Tibial nerve (tissue), 4 donors: ENCODE measurements around the gene ST14.

Source experiments
- EP300 ChIP-seq, 2 donors: sonication (generic); formaldehyde crosslinking; IDR thresholded peaks; one replicate each; pipeline ENCODE4 v1.6.1; 2017; ENCODE audit warnings: antibody characterized with exemption in 2 of 2, mild to moderate bottlenecking in 1 of 2
- POLR2A ChIP-seq, 2 donors: fragments of 450-650 bp; IDR thresholded peaks; one replicate each; pipeline ENCODE4 v1.6.1; 2017; ENCODE audit warnings: antibody characterized with exemption in 2 of 2, mild to moderate bottlenecking in 2 of 2, moderate library complexity in 2 of 2
- TF ChIP-seq, protein P1 (sequence below), 5 experiments: fragments of 200-600 bp in 3 of 5; fragments of 450-650 bp in 2 of 5; sonication (generic) in 3 of 5; IDR thresholded peaks; one replicate each; pipeline ENCODE4 v1.5.1; 2016 to 2019; ENCODE audit warnings: antibody characterized with exemption in 5 of 5, mild to moderate bottlenecking in 3 of 5, moderate library complexity in 2 of 5

DNA sequence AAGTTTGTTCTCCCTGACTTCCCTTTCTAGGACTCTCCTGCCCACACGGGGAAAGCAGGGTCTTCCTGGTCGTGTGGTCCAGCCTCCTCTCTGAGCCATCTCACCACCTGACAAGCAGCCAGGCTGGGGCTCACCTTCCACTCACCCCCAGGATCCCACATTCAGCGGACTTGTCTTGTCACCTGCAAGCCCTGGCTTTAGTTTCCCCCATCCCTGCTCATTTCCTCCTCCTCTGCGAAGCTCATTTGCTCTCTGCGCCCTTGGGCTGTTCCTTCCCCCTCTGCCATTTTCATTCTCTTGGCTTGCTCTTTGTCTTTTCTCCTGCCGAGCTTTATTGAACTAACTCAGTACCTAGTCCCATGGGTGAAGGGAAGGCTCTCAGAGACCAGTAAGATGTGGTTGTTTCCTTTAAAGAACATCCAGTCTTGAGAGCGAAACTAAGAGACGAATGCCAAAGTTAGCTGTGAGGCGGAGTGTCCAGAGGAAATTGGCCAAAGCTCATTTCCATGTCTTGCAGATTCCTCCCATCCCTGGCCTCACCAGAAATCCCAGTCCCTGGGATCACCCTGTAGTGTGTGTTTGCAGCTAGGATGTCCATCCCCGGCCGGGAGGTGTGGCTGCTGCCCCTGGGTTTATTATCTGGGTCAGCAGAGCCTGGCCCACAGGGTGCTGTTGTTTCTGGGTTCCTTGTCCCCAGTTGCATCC, 2.0 kb downstream of the ST14 start:
- TF ChIP-seq, protein P1, sequence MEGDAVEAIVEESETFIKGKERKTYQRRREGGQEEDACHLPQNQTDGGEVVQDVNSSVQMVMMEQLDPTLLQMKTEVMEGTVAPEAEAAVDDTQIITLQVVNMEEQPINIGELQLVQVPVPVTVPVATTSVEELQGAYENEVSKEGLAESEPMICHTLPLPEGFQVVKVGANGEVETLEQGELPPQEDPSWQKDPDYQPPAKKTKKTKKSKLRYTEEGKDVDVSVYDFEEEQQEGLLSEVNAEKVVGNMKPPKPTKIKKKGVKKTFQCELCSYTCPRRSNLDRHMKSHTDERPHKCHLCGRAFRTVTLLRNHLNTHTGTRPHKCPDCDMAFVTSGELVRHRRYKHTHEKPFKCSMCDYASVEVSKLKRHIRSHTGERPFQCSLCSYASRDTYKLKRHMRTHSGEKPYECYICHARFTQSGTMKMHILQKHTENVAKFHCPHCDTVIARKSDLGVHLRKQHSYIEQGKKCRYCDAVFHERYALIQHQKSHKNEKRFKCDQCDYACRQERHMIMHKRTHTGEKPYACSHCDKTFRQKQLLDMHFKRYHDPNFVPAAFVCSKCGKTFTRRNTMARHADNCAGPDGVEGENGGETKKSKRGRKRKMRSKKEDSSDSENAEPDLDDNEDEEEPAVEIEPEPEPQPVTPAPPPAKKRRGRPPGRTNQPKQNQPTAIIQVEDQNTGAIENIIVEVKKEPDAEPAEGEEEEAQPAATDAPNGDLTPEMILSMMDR (IDR thresholded peaks at IDR 0.05) = no peak
- TF ChIP-seq POLR2A (IDR thresholded peaks at IDR 0.05) = no peak
- TF ChIP-seq EP300 (IDR thresholded peaks at IDR 0.05) = no peak
